ENCODE measurements around the gene TAS2R40.

The TAS2R40 gene

DNA sequence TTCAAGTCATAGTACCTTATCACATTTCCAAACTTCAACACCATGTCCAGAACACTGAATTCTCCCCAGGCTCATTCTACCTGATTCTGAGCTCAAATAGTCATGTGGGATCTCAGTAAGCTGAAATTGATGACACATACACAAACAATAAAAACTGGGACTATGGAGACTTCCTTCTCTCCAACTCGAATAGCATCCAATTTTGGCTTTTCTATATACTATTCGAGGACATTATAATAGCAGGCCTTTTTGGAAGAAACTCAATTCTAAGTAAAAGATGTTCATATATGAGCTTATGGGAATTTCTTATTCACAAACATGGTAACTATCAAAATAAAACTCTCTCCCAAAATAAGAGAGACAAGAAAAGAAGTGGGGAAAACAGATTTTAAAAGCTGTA, 551 bp upstream of the TAS2R40 start:
- H3K4me3 ChIP-seq (ENCODE audit: low read depth, low read length) = no peak overlapping the region

DNA sequence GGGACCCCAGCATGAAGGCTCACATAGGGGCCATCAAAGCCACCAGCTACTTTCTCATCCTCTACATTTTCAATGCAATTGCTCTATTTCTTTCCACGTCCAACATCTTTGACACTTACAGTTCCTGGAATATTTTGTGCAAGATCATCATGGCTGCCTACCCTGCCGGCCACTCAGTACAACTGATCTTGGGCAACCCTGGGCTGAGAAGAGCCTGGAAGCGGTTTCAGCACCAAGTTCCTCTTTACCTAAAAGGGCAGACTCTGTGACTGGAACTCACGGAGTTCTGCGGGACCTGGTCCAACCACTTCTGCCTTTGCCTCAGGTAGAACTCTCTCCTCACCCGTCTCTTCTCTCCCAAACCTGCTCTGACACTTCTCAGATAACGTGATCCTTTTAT, 945 bp downstream of the TAS2R40 start:
- no peak overlapping the region for H3K4me3 ChIP-seq (ENCODE audit: low read depth, low read length)
- DNase-seq (ENCODE audit: low read depth) = no peak

More for the DNA sequence above, 551 bp upstream of the TAS2R40 start:
- no peak for DNase-seq (ENCODE audit: low read depth)

DNA sequence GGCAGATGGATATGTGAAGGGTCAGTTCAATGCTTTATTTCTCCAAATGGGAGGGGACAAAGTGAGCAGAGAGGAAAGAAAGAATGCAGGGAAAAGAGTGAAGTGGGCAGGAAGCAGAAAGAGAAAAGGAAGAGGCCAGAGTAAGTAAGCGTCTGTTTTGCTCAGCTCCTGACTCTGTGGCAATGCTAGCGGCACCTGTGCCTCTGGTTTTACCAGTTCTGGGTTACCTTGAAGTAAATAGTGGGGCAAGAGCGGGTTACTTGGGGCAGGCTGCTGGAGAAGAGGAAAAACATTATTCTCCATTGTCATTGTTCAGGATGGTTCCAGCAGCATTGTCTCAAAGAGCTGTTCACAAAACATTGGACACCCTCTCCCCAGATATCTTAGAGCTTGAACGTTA, 1.9 kb downstream of the TAS2R40 start:
- DNase-seq (ENCODE audit: low read depth) = no peak
- H3K4me3 ChIP-seq (ENCODE audit: low read depth, low read length) = no peak overlapping the region

DNA sequence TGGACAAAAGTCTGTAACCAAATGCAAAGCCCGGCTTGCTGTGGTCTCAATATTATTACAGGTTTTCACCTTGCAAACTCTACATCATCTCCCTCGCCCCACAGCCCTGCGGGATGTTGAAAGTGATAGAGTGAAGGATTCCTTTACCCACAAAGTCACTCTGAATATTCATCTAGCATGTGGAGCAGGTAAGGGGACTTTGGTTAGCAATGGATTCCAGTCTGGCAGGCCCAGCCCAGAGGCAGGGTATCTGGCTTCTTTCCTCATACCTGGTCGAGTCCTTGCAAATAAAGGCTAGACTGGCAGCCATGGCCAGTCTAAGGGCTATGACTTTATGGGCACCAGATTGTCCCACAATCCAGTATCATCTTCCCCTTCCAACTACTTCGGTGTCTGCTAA, 3.2 kb downstream of the TAS2R40 start:
- DNase-seq (ENCODE audit: low read depth) = no peak
- no peak overlapping the region for H3K4me3 ChIP-seq (ENCODE audit: low read depth, low read length)

DNA sequence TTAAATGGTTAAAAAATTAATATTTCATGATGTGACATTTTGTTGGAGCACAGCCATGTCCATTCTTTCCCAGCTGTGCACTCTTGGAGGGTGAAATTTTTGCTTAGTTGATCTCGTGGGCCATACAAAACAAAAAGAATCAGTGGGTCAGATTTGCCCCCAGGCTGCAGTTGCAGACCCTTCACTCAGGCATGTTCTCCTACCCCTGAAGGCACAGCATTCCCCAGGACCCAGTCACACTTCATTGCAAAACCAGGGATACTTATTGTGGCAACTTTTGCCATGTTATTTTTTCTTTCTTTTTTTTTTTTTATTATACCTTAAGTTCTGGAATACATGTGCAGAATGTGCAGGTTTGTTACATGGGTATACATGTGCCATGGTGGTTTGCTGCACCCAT, 6.0 kb downstream of the TAS2R40 start:
- no peak for DNase-seq (ENCODE audit: low read depth)
- H3K4me3 ChIP-seq (ENCODE audit: low read depth, low read length) = no peak overlapping the region

DNA sequence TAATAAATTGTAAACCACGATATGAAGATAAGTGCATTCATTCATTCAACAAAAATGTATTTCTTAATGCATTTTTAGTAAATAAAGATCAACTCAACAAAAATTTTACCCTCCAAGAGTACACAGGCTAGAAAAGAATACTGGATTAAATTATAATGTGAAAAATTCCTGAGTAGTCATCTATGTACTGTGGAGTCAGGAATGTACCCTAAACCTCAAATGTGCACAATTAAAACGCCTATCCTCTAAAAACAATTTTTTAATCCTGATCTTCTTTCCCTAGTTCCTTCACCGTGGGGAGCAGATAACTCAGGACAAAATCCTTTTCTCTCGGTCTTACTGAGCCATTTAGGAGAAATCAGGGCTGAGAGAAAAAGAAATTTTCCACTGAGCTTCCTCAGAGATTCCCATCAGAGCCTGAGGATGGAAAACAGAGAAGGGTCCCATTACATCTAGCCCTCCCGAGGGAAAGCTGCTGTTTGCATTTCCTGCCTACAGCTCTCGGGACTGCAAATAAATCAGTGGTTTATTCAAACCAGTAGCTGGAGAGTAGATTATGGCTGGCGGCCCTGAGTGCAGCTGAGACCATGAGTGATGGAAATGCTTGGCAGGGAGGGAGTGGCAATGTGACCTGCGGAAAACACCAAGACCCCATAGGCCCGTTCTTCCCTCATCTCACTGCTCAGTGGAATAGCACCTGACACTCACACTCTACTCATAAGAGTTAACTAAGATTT, 7.4 kb downstream of the TAS2R40 start:
- no peak overlapping the region for H3K4me3 ChIP-seq (ENCODE audit: low read depth, low read length)
- no peak for DNase-seq (ENCODE audit: low read depth)

DNA sequence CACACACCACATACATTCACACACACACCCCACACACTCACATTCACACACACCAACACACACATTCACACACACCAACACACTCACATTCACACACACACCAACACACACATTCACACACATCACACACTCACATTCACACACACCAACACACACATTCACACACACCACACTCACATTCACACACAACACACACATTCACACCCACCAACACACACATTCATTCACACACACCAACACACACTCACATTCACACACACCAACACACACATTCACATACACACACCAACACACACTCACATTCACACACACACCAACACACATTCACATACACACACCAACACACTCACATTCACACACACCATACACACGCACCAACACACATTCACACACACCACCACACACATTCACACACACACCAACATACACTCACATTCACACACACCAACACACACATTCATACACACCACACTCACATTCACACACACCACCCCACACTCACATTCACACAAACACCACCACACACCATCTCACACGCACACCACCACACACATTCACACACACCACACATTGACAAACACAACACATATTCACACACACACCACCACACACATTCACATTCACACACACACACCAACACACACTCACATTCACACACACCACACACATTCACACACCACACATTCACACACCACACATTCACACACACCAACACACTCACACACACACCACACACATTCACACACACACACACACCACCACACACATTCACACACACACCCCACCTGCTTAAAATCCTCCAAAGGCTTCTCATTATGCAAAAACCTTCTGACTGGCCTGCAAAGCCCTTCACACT, 9.0 kb downstream of the TAS2R40 start:
- no peak for DNase-seq (ENCODE audit: low read depth)
- H3K4me3 ChIP-seq (ENCODE audit: low read depth, low read length) = no peak overlapping the region

DNA sequence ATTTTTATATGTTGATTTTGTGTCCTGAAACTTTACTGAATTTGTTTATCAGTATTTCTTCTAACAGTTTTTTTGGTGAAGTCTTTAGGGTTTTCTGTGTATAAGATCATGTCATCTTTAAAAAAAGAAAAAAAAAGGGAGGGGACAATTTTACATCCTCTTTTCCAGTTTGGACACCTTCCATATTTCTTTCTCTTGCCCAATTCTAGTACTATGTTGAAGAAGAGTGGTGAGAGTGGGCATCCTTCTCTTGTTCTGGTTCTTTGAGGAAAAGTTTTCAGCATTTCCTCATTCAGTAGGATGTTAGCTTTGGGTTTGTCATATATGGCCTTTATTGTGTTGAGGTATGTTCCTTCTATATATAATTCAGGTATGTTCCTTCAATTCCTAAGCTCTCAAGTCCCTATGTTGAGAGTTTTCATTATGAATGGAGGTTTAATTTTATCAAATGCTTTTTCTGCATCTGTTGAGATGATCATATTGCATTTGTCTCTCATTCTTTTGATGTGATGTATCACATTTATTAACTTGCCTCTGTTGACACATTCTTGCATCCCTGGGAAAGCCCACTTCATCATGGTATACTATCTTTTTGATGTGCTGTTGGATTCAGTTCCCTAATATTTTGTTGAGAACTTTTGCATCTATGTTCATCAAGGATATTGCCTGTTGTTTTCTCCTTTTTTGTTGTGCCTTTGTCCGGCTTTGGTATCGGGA, 12.1 kb downstream of the TAS2R40 start:
- DNase-seq (ENCODE audit: low read depth) = no peak
- no peak overlapping the region for H3K4me3 ChIP-seq (ENCODE audit: low read depth, low read length)

DNA sequence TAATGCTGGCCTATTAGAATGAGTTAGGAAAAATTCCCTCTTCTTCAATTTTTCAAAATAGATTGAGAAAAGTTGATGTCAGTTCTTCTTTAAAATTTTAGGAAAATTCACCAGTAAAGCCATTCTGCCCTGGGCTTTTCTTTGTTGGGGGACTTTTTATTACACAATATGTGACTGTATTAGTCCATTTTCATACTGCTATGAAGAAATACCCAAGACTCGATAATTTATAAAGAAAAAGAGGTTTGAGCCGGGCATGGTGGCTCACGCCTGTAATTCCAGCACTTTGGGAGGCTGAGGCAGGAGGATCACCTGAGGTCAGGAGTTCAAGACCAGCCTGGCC, 12.7 kb downstream of the TAS2R40 start:
- no peak for DNase-seq (ENCODE audit: low read depth)
- H3K4me3 ChIP-seq (ENCODE audit: low read depth, low read length) = no peak overlapping the region

DNA sequence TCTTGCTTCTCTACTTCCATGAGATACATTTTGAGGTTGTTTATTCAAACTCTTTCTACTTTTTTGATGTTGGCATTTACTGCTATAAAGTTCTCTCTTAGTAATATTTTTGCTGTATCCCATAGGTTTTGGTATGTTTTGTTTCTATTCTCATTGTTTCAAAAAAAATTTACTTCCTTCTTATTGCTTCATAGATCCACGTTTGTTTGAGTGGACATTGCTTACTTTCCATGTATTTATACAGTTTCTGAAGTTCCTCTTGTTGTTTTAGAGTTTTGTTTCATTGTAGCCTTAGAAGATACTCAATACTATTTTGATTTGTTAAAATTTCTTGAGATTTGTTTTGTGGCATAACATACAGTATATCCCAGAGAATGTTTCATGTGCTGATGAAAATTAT, 13.7 kb downstream of the TAS2R40 start:
- no peak for DNase-seq (ENCODE audit: low read depth)
- no peak overlapping the region for H3K4me3 ChIP-seq (ENCODE audit: low read depth, low read length)

DNA sequence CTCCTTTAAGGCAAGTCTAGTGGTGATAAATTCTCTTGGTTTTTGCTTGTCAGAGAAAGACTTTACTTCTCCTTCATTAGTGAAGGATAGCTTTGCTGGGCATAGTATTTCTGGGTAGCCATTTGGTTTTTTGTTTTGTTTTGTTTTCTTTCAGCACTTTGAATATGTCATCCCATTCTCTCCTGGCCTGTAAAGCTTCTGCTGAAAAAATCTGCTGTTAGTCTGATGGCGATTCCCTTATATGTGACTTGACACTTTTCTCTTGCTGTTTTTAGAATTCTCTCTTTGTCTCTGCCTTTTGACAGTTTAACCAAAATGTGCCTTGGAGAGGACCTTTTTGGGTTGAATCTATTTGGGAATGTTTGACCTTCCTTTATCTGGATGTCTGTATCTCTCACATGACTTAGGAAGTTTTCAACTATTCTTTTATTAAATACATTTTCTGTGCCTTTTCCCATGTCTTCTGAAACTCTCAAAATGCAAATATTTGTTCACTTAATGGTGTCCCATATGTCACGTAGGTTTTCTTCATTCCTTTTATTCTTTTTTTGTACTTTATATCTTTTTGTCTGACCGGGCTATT, 14.7 kb downstream of the TAS2R40 start:
- no peak for DNase-seq (ENCODE audit: low read depth)
- H3K4me3 ChIP-seq (ENCODE audit: low read depth, low read length) = no peak overlapping the region

DNA sequence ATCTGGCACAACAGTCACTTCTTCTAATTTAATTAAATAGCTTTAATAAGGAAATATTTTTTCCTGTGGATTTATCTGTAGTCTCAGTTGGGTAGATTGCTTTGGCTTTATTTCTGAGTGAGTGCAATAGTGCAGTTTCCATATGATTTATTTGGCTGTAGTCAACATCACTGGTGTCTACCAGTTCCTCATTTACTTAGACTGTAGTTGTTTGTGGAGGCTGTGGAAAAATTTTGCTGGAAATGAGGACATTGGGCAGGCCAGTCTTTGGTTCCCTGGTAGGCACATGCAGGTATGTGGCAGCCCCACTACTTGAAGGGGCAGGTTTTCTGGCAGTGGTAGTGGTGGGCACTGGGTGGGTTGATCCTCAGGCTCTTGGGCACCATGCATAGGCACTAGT, 15.5 kb downstream of the TAS2R40 start:
- no peak for DNase-seq (ENCODE audit: low read depth)

DNA sequence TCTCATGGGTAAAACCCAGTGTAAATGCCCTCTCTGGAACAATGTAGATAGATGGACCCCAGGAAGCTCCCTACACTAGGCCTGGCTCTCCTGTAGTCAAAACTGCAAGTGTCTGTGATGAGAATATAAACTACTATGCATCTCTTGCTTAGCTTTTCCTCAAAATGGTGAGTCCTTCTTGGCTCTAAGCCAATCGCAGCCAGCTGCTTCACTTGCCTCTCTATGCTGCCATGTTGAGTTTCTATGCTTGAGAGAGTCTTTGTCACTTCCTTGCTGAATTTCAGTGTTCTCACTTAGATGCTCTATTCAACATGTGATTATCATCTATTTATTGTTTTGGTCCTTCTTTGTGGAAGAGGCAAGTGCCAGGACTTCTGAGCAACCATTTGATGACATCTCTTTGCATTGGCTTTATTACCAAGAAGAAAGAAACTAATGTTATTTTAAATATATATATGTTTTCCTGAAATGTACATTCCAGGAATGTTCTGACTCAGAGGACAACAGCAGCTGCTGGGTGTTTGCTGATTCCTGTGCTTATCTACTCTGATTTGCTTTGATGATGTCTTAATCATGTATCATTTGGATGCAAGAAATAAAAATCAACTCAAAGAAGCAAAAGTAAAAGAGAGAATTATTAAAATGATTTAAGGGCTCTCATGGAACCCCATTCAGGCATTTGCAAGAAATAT, 16.6 kb downstream of the TAS2R40 start:
- DNase-seq (ENCODE audit: low read depth) = no peak
- no peak overlapping the region for H3K4me3 ChIP-seq (ENCODE audit: low read depth, low read length)

More for the DNA sequence above, 15.5 kb downstream of the TAS2R40 start:
- H3K4me3 ChIP-seq (ENCODE audit: low read depth, low read length) = no peak overlapping the region

DNA sequence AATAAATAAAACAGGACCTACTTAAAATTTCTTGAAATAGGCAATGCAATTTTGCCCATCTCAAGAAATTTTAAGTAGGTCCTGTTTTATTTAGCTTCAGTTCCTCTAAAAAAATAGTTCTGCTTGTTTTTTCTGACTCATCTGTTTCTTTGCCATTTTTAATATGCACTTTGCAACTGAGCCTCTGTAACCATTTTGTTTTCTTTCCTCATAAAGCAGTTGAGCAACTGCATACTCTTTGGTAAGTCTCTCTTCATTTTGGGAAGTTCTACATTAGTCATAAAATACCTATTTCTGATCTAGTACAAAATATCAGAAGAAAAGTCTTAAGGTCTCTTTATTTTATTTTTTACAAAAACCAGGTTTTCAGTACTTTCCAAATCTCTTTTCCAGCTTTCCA, 18.0 kb downstream of the TAS2R40 start:
- DNase-seq (ENCODE audit: low read depth) = peak; percentile 35
- no peak overlapping the region for H3K4me3 ChIP-seq (ENCODE audit: low read depth, low read length)

DNA sequence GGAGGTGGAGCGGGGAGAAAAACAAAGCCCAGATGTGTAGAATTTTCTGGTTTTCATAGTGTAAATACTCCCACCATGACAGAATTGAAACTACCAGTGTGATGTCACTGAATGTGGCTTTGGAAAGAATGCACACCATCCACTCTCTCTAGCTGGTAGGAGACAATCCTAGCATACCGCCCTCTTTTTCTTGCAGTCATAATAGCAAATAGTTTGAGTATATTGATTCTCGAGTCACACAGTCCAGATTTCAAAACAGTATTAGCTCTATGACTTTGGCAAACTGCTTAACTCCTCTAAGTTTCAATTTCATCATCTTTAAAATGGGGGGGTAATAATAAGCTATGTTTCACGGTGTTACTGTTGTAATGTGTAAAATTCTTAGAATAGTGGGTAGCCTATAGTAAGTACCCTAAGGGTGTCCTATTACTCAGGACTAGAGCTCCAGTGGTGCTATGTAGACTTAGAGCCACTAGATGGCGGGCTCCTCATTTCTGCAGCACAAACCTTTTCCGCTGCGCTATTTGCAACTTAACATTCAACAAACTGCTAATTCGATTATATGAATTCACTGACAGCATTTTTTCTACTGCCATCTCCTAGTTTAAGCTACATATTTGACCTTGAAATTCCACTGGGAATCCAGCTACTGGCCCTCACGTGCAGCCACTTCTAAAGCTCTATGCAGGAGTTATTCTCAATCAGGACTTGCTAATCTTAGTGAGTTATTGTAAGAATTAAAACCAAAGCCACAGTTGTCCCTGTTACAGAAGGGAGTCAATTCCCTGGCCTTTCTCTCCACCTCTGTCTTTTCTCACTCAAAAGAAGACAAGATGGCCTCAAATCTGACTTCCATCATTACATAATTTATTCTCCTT, 18.7 kb downstream of the TAS2R40 start:
- no peak overlapping the region for H3K4me3 ChIP-seq (ENCODE audit: low read depth, low read length)

DNA sequence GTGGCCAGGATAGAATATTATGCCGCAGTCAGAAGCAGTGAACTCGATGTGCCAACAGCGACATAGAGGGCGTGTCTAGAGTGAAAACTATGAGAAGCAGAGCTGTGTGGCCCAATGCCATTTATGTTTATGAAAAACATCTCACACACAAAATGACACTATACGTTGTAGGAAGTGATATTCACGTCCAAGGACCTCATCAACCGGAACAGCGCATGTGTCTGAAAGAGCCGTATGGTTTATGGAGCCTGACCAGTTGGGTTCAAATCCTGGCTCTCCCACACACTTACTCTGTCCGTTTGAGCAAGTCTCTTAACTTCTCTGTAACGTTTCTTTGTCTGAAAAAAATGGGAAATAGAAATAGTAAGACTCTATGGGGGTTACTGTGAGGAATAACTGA, 20.5 kb downstream of the TAS2R40 start:
- no peak for DNase-seq (ENCODE audit: low read depth)
- no peak overlapping the region for H3K4me3 ChIP-seq (ENCODE audit: low read depth, low read length)

More for the DNA sequence above, 18.7 kb downstream of the TAS2R40 start:
- peak; percentile 60 for DNase-seq (ENCODE audit: low read depth)

DNA sequence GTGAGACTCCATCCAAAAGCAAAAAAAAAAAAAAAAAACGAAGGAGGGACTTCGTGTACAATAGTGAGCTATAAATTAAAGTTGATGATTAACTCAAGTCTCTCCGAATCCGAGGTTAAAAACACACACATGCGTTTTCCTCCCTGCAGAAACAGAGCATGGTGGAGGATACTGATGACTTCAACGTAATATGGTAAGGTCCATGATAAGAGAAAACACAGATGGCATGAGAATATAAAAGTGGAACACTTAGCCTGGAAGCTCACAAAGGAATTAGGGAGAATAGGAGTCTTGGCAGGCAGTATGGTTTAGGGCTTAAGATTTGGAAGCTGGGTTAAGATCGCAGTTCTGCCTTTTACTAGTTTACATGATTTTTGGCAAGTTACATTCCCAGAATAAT, 21.3 kb downstream of the TAS2R40 start:
- no peak for DNase-seq (ENCODE audit: low read depth)
- no peak overlapping the region for H3K4me3 ChIP-seq (ENCODE audit: low read depth, low read length)

DNA sequence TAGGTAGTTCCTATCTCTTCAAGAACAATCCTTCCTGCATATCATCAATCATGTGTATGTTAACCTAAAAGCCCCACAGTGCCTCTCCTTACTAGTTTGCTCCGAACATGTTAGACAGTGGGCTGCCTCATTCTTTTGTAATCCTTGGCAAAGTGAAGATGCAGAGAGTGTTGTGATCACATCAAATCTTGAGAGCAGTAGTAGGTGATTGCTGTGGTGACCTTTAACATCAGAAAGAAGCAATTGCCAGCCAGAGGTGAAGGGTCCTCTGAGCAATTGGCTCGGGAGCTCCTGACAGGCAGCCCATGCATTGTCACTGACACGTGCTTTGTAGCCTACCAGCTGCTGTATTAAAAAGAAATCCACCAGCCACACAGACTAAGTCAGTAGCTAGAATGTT, 21.8 kb downstream of the TAS2R40 start:
- H3K4me3 ChIP-seq (ENCODE audit: low read depth, low read length) = no peak overlapping the region
- no peak for DNase-seq (ENCODE audit: low read depth)

DNA sequence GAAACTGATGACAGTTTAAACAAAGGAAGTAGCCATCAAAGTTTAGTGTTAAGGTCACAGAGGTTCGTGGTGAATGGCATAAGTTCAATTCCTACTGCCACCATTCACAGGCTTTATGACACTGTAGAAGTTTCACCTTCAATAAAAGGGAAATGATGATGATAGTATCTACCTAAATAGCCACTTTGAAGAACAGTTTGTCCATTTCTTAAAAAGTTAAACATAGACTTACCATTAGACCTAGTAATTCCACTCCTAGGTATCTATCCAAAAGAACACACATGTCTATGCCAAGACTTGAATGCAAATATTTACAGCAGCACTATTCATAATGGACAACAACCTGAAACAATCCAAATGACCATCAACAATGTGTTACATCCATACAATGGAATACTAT, 22.5 kb downstream of the TAS2R40 start:
- no peak overlapping the region for H3K4me3 ChIP-seq (ENCODE audit: low read depth, low read length)
- no peak for DNase-seq (ENCODE audit: low read depth)
